T-helper 9 cell (primary cell): ENCODE data around the gene PITRM1.
"Not testable (repeated sequence)": the region's sequence is repeated elsewhere in the genome, so short reads cannot be mapped to it uniquely, and the experiment has no call there.

Experiments used
- DNase-seq: peaks from one replicate; pipeline ENCODE4 v3.0.0-alpha.2; 2020
- total RNA-seq, 2 donors: gene quantifications; one replicate each; lab custom pipeline; 2026; lab: John Stamatoyannopoulos, UW

The PITRM1 gene
- 66.1 to 188 reads per million in 2 donors for total RNA-seq

GRCh38 chr10:3172446-3173170 is at the start of gene PITRM1:
TSS of gene PITRM1 (minus strand) at chr10:3172782. CDS start at chr10:3172772, 10 bp downstream.
- DNase-seq, result peak; percentile 98

GRCh38 chr10:3222068-3222467 is 49.5 kb upstream of the PITRM1 start:
- no peak for DNase-seq

GRCh38 chr10:3221601-3222000 is 49.0 kb upstream of the PITRM1 start:
- DNase-seq, result not testable (repeated sequence)

- DNase-seq, result no peak
Measured at GRCh38 chr10:3220853-3221252, 48.3 kb upstream of the PITRM1 start.

- not testable (repeated sequence) for DNase-seq
Measured at GRCh38 chr10:3219021-3219628, 46.5 kb upstream of the PITRM1 start.

- no peak for DNase-seq
Measured at GRCh38 chr10:3217853-3218252, 45.3 kb upstream of the PITRM1 start.

GRCh38 chr10:3217301-3217700 is 44.7 kb upstream of the PITRM1 start:
- no peak for DNase-seq

- DNase-seq, result no peak
Measured at GRCh38 chr10:3215153-3215775, 42.7 kb upstream of the PITRM1 start.

GRCh38 chr10:3213758-3214515 is 41.4 kb upstream of the PITRM1 start:
- DNase-seq, result no peak

GRCh38 chr10:3213208-3213607 is 40.6 kb upstream of the PITRM1 start:
- no peak for DNase-seq

GRCh38 chr10:3210251-3210877 is 37.8 kb upstream of the PITRM1 start:
- DNase-seq, result no peak

- DNase-seq, result no peak
Measured at GRCh38 chr10:3208481-3209406, 36.2 kb upstream of the PITRM1 start.

- no peak for DNase-seq
Measured at GRCh38 chr10:3207351-3207750, 34.8 kb upstream of the PITRM1 start.

- no peak for DNase-seq
Measured at GRCh38 chr10:3206511-3207157, 34.1 kb upstream of the PITRM1 start.

GRCh38 chr10:3203972-3204371 is 31.4 kb upstream of the PITRM1 start:
- DNase-seq, result no peak

- DNase-seq, result no peak
Measured at GRCh38 chr10:3203016-3203811, 30.6 kb upstream of the PITRM1 start.

GRCh38 chr10:3201796-3202195 is 29.2 kb upstream of the PITRM1 start:
- DNase-seq, result no peak

GRCh38 chr10:3199488-3199887 is 26.9 kb upstream of the PITRM1 start:
- DNase-seq, result no peak

GRCh38 chr10:3198900-3199299 is 26.3 kb upstream of the PITRM1 start:
- DNase-seq, result no peak

GRCh38 chr10:3197348-3198003 is 24.9 kb upstream of the PITRM1 start:
- DNase-seq, result peak; percentile 53
